ENCODE measurements around the gene ZEB2. TPM values are rescaled to one million over a fixed set of nuclear protein-coding genes. Genes with fewer than 3 reads are reported as not detected.

ZEB2 gene
- total RNA-seq, 1 experiment from 2014 or later: 1.2 TPM

GRCh38 chr2:144390424-144391020 lies 129.4 kb downstream of the ZEB2 start:
- H3K27ac Mint-ChIP-seq: no peak overlapping the region
- no peak overlapping the region for H3K27ac ChIP-seq (ENCODE audit: insufficient read length, low read depth, low read length)

More at GRCh38 chr2:144390424-144391020, 129.4 kb downstream of the ZEB2 start:
- H2BK120ac ChIP-seq (ENCODE audit: low read depth, low read length, poor library complexity, severe bottlenecking): no peak overlapping the region
- Mint-ChIP-seq H3K9me3 (no peaks in the 10 kb centered on the region), H3K27me3 (ENCODE audit: low read depth) (peaks cover 2% of the 10 kb centered on the region; the same call in 1 of the 2 replicates), H3K4me3 (no peak overlapping the region), H3K4me1 (peaks cover 0 to 2% of the 10 kb centered on the region in 2 experiments; a peak in 1 of 4 replicates), H3K36me3 (ENCODE audit: insufficient read depth in 1 of 3, low read depth in 3 of 3) (no peaks in the 10 kb centered on the region)
- no peak overlapping the region for H3K4me2 ChIP-seq (ENCODE audit: insufficient read depth, insufficient read length, low read length)
- no peak overlapping the region for H3T11ph ChIP-seq (ENCODE audit: low read length)
- no peak overlapping the region for H4K8ac ChIP-seq (replicated peaks; ENCODE audit: insufficient read length, low read depth, low read length)
- H3K23ac ChIP-seq (ENCODE audit: insufficient read length, low read depth, low read length): no peak overlapping the region
- no peaks in the 10 kb centered on the region for H3K79me1 ChIP-seq (ENCODE audit: insufficient read depth, low read depth, low read length, poor library complexity, severe bottlenecking)
- H4K20me1 ChIP-seq (ENCODE audit: control insufficient read depth, insufficient read depth, insufficient read length): no peaks in the 10 kb centered on the region
- H3K4ac ChIP-seq (ENCODE audit: low read depth, low read length): no peak overlapping the region
- H3K79me2 ChIP-seq (ENCODE audit: insufficient read depth, low read length): no peaks in the 10 kb centered on the region
- H3K4me1 ChIP-seq (ENCODE audit: insufficient read depth, low read length): 0 out of 2 replicates have a peak, but pooled peaks cover 2% of the 10 kb centered on the region
- no peak for DNase-seq
- no peak overlapping the region for H3K9ac ChIP-seq (ENCODE audit: extremely low read depth, insufficient read length, low read length)
- no peak overlapping the region for H3K18ac ChIP-seq (ENCODE audit: insufficient read length, low read depth, low read length)
- no peak overlapping the region for H2BK12ac ChIP-seq (ENCODE audit: insufficient read length, low read depth, low read length)
- TF ChIP-seq CTCF (conservative IDR thresholded peaks at IDR 0.05): no peak
- peaks cover 10% of the 10 kb centered on the region; the same call in 1 of the 2 replicates for H3K27me3 ChIP-seq (ENCODE audit: insufficient read depth, low read length)
- no peak overlapping the region for H2BK5ac ChIP-seq (ENCODE audit: insufficient read length, low read length)
- no CpG with 5 or more reads among the region's 1 CpG for WGBS (ENCODE audit: extremely low coverage, insufficient read length, low lambda C conversion rate)
- H3K23me2 ChIP-seq (ENCODE audit: insufficient read length, low read depth, low read length, poor library complexity, severe bottlenecking): no peaks in the 10 kb centered on the region
- H4K91ac ChIP-seq (ENCODE audit: insufficient read length, low read depth, low read length): no peak overlapping the region
- no peak overlapping the region for H2BK20ac ChIP-seq (ENCODE audit: low read depth, low read length, poor library complexity, severe bottlenecking)
- no peak overlapping the region for H4K5ac ChIP-seq (ENCODE audit: insufficient read length, low read depth, low read length)
- no peak overlapping the region for H2AFZ ChIP-seq (ENCODE audit: low read length)
- no peak overlapping the region for H2AK5ac ChIP-seq (ENCODE audit: insufficient read length, low read length)
- H3K9me3 ChIP-seq (ENCODE audit: control insufficient read depth, low read depth, low read length): no peaks in the 10 kb centered on the region
- H3K14ac ChIP-seq (ENCODE audit: insufficient read depth, low read length): no peak overlapping the region
- H3K56ac ChIP-seq (ENCODE audit: insufficient read length, low read depth, low read length): no peak overlapping the region
- no peak overlapping the region for H2BK15ac ChIP-seq (ENCODE audit: low read depth, low read length)

Data from H9 (cell line).